ENCODE measurements around the gene SP6. TPM values are rescaled to one million over a fixed set of nuclear protein-coding genes. Genes with fewer than 3 reads are reported as not detected.

The SP6 gene
- total and polyA plus RNA-seq, 2 of the 4 experiments (the other 2 are of a cell fraction), result under 0.01 to 0.31 TPM

DNA sequence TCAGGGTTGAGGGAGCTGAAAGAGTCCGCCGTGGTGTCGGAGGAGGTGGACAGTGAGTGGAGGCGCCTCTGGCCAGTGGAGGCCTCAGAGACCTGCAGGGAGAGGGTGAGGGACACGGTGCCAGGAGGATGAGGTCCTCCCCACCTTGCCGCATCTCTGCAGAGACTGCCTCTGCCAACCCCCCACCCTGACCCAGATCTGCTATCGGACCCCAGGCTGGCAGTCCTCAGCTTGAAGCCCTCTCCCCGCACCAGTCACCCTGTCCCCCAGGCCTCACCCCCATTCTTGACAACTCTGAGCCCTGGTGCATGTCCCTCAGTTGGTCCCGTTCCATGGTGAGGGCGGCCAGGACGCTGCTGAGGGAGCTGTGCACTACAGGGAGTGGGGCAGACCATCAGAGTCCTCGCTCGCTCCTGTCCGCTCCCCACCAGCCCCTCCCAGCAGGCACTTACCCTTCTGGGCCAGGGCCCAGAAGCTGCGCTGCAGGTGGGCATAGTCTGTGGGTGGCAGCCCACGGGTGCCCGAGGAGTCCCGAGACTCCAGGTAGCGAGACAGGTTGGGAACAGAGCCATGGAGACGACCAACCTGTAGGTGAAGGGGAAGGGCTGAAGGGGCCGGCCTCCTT is 34.7 kb downstream of the SP6 start:
- Histone ChIP-seq H3K56ac (ENCODE audit: extremely low read depth, insufficient read depth, low read length) (no peak overlapping the region), H3K4ac (ENCODE audit: low read depth, low read length) (no peak overlapping the region), H4K8ac (ENCODE audit: low read depth in 2 of 2, low read length in 2 of 2) (no peak overlapping the region), H3K4me1 (ENCODE audit: control insufficient read depth, insufficient read depth, low read length) (peaks cover 2% of the 10 kb centered on the region; the same call in 1 of the 2 replicates), H4K20me1 (ENCODE audit: insufficient read depth, low read length) (peaks cover 15% of the 10 kb centered on the region), H3K4me3 (ENCODE audit: insufficient read depth, low read depth, low read length) (no peak overlapping the region), H2BK15ac (ENCODE audit: low read depth, low read length) (no peak overlapping the region), H3K9ac (ENCODE audit: low read depth, low read length) (no peak overlapping the region), H2AFZ (replicated peaks; ENCODE audit: low read length, poor library complexity) (no peak overlapping the region), H2BK20ac (ENCODE audit: low read depth, low read length) (no peak overlapping the region), H3K9me1 (ENCODE audit: insufficient read depth, low read length) (0 out of 2 replicates have a peak, but pooled peaks cover 4% of the 10 kb centered on the region), H2BK120ac (ENCODE audit: low read depth, low read length) (no peak overlapping the region), H3K18ac (ENCODE audit: low read depth, low read length) (no peak overlapping the region), H3K9me3 (ENCODE audit: control insufficient read depth, insufficient read depth, low read length) (no peaks in the 10 kb centered on the region), H3K27me3 (ENCODE audit: control insufficient read depth, insufficient read depth, low read length) (no peaks in the 10 kb centered on the region), H3K14ac (replicated peaks; ENCODE audit: low read depth, low read length) (no peak overlapping the region), H3K36me3 (ENCODE audit: control insufficient read depth, insufficient read depth, low read length) (peaks cover 61% of the 10 kb centered on the region), H4K5ac (ENCODE audit: low read depth, low read length) (no peak overlapping the region), H3K23ac (ENCODE audit: low read depth, low read length) (no peak overlapping the region), H3K79me1 (ENCODE audit: low read depth in 1 of 2, low read length in 2 of 2) (peaks cover 0 to 8% of the 10 kb centered on the region in 2 experiments; a peak in 1 of 4 replicates), H3K27ac (ENCODE audit: insufficient read depth, low read length) (no peak overlapping the region), H4K91ac (ENCODE audit: insufficient read depth, low read depth, low read length) (no peak overlapping the region), H3K4me2 (ENCODE audit: low read depth, low read length) (no peak overlapping the region), H2AK9ac (replicated peaks; ENCODE audit: low read depth, low read length, poor library complexity) (no peak overlapping the region), H2BK5ac (ENCODE audit: low read depth, low read length, poor library complexity, severe bottlenecking) (no peak overlapping the region), H2AK5ac (ENCODE audit: low read depth, low read length) (no peak overlapping the region)
- TF ChIP-seq POLR2A (IDR thresholded peaks at IDR 0.05; ENCODE audit: low read depth, low read length) (no peak), CHD1 (IDR thresholded peaks at IDR 0.05; ENCODE audit: low read depth, low read length) (no peak), USF2 (IDR thresholded peaks at IDR 0.05; ENCODE audit: low read depth, low read length) (no peak), MAZ (IDR thresholded peaks at IDR 0.05; ENCODE audit: borderline replicate concordance, low read depth, low read length) (no peak), NFE2L2 (IDR thresholded peaks at IDR 0.05; ENCODE audit: low read depth, low read length) (no peak), RCOR1 (IDR thresholded peaks at IDR 0.05; ENCODE audit: insufficient replicate concordance, low read length) (no peak), SMC3 (IDR thresholded peaks at IDR 0.05; ENCODE audit: low read depth, low read length) (no peak), MAFK (IDR thresholded peaks at IDR 0.05; ENCODE audit: low read depth, low read length) (no peak), CEBPB (IDR thresholded peaks at IDR 0.05; ENCODE audit: low read depth, low read length) (no peak), ELK1 (IDR thresholded peaks at IDR 0.05; ENCODE audit: borderline replicate concordance, low read depth, low read length) (no peak), RFX5 (IDR thresholded peaks at IDR 0.05; ENCODE audit: low read depth, low read length) (no peak), FOS (IDR thresholded peaks at IDR 0.05; ENCODE audit: low read depth, low read length) (no peak), BHLHE40 (IDR thresholded peaks at IDR 0.05; ENCODE audit: low read depth, low read length) (no peak)
- TF ChIP-seq, protein P1, sequence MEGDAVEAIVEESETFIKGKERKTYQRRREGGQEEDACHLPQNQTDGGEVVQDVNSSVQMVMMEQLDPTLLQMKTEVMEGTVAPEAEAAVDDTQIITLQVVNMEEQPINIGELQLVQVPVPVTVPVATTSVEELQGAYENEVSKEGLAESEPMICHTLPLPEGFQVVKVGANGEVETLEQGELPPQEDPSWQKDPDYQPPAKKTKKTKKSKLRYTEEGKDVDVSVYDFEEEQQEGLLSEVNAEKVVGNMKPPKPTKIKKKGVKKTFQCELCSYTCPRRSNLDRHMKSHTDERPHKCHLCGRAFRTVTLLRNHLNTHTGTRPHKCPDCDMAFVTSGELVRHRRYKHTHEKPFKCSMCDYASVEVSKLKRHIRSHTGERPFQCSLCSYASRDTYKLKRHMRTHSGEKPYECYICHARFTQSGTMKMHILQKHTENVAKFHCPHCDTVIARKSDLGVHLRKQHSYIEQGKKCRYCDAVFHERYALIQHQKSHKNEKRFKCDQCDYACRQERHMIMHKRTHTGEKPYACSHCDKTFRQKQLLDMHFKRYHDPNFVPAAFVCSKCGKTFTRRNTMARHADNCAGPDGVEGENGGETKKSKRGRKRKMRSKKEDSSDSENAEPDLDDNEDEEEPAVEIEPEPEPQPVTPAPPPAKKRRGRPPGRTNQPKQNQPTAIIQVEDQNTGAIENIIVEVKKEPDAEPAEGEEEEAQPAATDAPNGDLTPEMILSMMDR (conservative IDR thresholded peaks at IDR 0.05; ENCODE audit: low read depth, low read length), result no peak
- ChIA-PET POLR2A (ENCODE audit: unreplicated experiment) (no interaction called here), CTCF (no interaction called here)
- dilution Hi-C loops (cut with HindIII; ENCODE audit: low sequenced_read_pairs, unreplicated experiment), result no loop called here
- BruUV-seq (replicated peaks), result no TSS peak
- in situ Hi-C loops (cut with MboI; ENCODE audit: low sequenced_read_pairs), result no loop called here
- no CpG with 5 or more reads among the region's 21 CpGs for WGBS, 2 experiments (ENCODE audit: extremely low coverage in 2 of 2, insufficient read length in 1 of 2)
- DNase-seq (no peak), ATAC-seq (ENCODE audit: low read depth) (no peak)
- intact Hi-C loops (cut with micrococcal nuclease), result no loop called here
